Kidney tubule cell (primary cell): Measurements from ENCODE around the gene TSHR.

Experiments
- DNase-seq: peaks from one replicate; pipeline ENCODE4 v3.0.0-alpha.2; 2018; ENCODE audit warnings: low spot score

Gene TSHR

GRCh38 chr14:81179631-81180030 lies 224.2 kb downstream of the TSHR start:
- DNase-seq, result no peak

- DNase-seq, result no peak
Measured at GRCh38 chr14:81187832-81188522, 232.6 kb downstream of the TSHR start.

GRCh38 chr14:81192594-81192993 lies 237.2 kb downstream of the TSHR start:
- no peak for DNase-seq

- DNase-seq, result no peak
Measured at GRCh38 chr14:81193924-81194633, 238.7 kb downstream of the TSHR start.
